Glomerular visceral epithelial cell (primary cell): Measurements from ENCODE around the gene CALM1.

Experiments used
- DNase-seq: peaks from one replicate; pipeline ENCODE4 v3.0.0-alpha.2; 2016; ENCODE audit errors: extremely low spot score

CALM1 gene

GRCh38 chr14:90408713-90409112 lies 11.9 kb downstream of the CALM1 start:
- no peak for DNase-seq

- DNase-seq, result peak; percentile 96
Observed at GRCh38 chr14:90409209-90409730, 12.4 kb downstream of the CALM1 start.

GRCh38 chr14:90412058-90412457 lies 15.2 kb downstream of the CALM1 start:
- DNase-seq, result no peak

GRCh38 chr14:90416720-90417119 lies 19.9 kb downstream of the CALM1 start:
- DNase-seq, result no peak

- no peak for DNase-seq
Observed at GRCh38 chr14:90418053-90418452, 21.2 kb downstream of the CALM1 start.

GRCh38 chr14:90419200-90419599 lies 22.4 kb downstream of the CALM1 start:
- DNase-seq, result peak; percentile 99

GRCh38 chr14:90421001-90421631 lies 24.3 kb downstream of the CALM1 start:
- DNase-seq, result no peak

GRCh38 chr14:90421632-90422020 lies 24.8 kb downstream of the CALM1 start:
- no peak for DNase-seq

- no peak for DNase-seq
Observed at GRCh38 chr14:90423166-90423565, 26.3 kb downstream of the CALM1 start.

- no peak for DNase-seq
Observed at GRCh38 chr14:90424075-90424474, 27.2 kb downstream of the CALM1 start.

GRCh38 chr14:90424686-90425372 lies 28.0 kb downstream of the CALM1 start:
- DNase-seq, result no peak

GRCh38 chr14:90425373-90425879 lies 28.6 kb downstream of the CALM1 start:
- no peak for DNase-seq

- no peak for DNase-seq
Observed at GRCh38 chr14:90426031-90426540, 29.3 kb downstream of the CALM1 start.

- DNase-seq, result peak; percentile 35
Observed at GRCh38 chr14:90426663-90427062, 29.8 kb downstream of the CALM1 start.

GRCh38 chr14:90427848-90428426 lies 31.1 kb downstream of the CALM1 start:
- no peak for DNase-seq

- DNase-seq, result no peak
Observed at GRCh38 chr14:90428676-90429075, 31.8 kb downstream of the CALM1 start.

GRCh38 chr14:90429236-90429635 lies 32.4 kb downstream of the CALM1 start:
- DNase-seq, result no peak

- DNase-seq, result no peak
Observed at GRCh38 chr14:90429754-90430153, 32.9 kb downstream of the CALM1 start.

- DNase-seq, result no peak
Observed at GRCh38 chr14:90434370-90435020, 37.7 kb downstream of the CALM1 start.

- DNase-seq, result no peak
Observed at GRCh38 chr14:90438841-90439240, 42.0 kb downstream of the CALM1 start.

GRCh38 chr14:90440021-90440451 lies 43.2 kb downstream of the CALM1 start:
- no peak for DNase-seq

- DNase-seq, result no peak
Observed at GRCh38 chr14:90440592-90440991, 43.8 kb downstream of the CALM1 start.
